DOHH2 (cell line): ENCODE measurements around the gene SCN1B.

ENCODE experiments used
- EZH2phosphoT487 ChIP-seq: fragments of 200-600 bp; sonication (generic); IDR thresholded peaks from 2 replicates; pipeline ENCODE4 v1.6.1; 2017; ENCODE audit warnings: borderline replicate concordance, mild to moderate bottlenecking, antibody characterized with exemption, low read length, moderate library complexity, mixed read lengths
- TF ChIP-seq, protein P1 (sequence below): fragments of 200-600 bp; sonication (generic); IDR thresholded peaks from one replicate; pipeline ENCODE4 v1.5.1; 2014; ENCODE audit warnings: antibody characterized with exemption, mild to moderate bottlenecking, low read depth, low read length; ENCODE audit not compliant: poor library complexity, severe bottlenecking

DNA sequence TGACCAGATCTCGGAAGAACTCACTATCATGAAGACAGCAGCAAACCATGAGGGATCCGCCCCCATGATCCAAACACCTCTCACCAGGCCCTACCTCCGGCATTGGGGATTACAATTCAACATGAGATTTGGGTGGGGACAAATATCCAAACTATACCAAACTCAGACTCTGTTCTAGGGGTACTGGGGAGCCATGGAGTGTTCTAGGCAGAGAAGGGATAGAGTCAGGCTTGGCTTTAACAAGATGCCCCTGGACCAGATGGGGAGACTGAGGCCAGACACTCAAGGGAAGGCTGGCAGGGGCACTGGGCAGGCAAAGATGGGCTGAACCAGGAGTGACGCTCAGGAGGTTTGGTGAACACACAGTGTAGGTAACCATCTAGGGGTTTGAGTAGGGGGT is 11.9 kb upstream of the SCN1B start:
- TF ChIP-seq, protein P1, sequence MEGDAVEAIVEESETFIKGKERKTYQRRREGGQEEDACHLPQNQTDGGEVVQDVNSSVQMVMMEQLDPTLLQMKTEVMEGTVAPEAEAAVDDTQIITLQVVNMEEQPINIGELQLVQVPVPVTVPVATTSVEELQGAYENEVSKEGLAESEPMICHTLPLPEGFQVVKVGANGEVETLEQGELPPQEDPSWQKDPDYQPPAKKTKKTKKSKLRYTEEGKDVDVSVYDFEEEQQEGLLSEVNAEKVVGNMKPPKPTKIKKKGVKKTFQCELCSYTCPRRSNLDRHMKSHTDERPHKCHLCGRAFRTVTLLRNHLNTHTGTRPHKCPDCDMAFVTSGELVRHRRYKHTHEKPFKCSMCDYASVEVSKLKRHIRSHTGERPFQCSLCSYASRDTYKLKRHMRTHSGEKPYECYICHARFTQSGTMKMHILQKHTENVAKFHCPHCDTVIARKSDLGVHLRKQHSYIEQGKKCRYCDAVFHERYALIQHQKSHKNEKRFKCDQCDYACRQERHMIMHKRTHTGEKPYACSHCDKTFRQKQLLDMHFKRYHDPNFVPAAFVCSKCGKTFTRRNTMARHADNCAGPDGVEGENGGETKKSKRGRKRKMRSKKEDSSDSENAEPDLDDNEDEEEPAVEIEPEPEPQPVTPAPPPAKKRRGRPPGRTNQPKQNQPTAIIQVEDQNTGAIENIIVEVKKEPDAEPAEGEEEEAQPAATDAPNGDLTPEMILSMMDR: no peak
- TF ChIP-seq EZH2phosphoT487: no peak
